Head of caudate nucleus (tissue), 42 donors: Measurements from ENCODE around the gene AXDND1.

Source experiments
- DNase-seq, 42 donors: peaks; one replicate each; pipeline versions ENCODE4 v3.0.0 to v3.0.0-alpha.2; 2020 to 2021; ENCODE audit warnings: mixed read lengths in 7 of 42
- intact Hi-C: fragments of 100-400 bp; cut with DNase I; formaldehyde crosslinking; loops from one replicate; pipeline ENCODE4 v1.15.0; 2022

AXDND1 gene, protein sequence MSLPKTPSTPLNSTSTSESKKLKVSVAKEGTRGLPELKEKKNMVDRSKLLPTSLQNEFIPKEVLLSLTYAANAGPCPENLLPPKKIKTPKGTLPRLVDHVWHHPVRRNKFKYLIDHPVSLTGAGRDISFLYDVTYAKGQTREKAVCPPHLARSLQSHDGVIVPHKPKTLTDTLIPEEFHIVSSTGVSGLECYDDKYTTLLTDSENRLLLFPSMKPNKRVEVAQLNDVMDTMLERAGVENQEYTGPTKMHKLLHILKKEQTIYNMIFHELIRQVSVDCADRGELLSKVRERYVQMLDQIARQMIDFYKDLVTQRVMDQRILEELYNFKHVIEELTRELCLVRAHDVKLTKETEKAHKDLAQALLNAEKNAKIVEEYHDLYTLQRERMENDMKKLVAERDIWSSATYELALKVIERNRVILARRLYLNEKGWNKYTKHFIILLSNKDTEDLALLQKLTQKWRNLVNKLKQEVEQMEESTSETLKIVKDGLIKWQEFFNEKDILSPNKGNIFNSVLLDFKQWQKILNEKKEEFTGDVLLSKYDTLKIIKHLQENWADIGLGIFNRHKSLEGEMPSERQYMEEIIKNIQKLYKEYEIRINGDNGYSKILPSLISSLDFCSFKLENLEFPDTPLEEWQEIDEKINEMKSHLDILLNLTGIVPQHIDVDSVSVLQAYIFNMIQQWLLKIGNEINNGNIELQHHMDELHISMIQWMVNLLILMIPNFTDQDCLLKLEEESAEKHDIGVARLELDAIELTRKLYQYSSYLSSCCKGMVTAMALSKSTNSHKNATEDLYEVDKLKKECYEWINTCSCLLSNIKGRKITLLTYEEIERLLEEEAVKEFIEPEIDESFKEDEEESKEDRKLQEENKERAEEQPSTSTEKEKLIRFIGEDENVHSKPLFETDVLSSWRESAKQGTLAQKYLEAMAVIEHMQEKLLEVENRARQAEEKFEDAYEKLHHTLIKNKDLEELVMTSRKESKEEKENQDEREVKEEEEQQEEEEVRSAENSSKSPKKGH

DNA sequence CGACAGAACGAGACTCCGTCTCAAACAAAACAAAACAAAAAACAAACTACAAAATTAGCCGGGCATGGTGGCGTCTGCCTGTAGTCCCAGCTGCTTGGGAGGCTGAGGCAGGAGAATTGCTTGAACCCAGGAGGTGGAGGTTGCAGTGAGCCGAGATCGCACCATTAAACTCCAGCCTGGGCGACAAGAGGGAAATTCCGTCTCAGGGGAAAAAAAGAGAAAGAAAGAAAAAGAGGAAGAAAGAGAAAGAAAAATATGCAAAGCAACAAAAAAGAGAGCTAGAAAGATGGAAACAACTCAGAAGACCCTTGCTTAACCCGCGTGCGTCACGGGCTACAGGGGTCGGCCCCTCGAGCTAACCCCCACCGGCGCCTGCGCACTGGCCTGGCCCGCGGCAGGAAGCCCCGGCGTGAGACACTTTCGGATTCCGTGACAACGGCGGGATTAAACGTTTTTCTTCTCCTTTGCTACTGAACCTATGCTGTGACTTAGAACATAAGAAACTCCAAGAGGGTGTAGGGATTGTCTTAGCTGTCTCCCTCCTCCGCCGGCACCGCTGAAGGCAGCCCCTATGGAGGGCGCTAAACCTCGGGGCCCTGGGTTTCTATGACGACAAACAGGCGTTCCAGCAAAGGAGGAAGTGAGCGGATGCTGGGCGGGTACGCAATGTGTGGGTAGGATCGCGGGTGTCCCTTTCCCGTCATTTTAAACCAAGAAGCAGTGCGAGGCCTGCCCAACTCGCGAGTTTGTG, at the start of gene AXDND1:
Gene AXDND1 (plus strand): TSS at position 630 of the 751 bp plus-strand sequence. CDS start 539 bp downstream, outside the sequence.
- intact Hi-C loops = loop anchor here (5.0 to 10.0 kb wide), 4 partner anchors 71 to 283 kb away; partner anchors contain the start of genes SOAT1 and TOR3A
- peak; percentile 68 to 93 (median 84) for DNase-seq

- intact Hi-C loops = no loop called here
- DNase-seq = no peak
Measured at GRCh38 chr1:179318491-179318890, 47.3 kb upstream of the AXDND1 start.

DNA sequence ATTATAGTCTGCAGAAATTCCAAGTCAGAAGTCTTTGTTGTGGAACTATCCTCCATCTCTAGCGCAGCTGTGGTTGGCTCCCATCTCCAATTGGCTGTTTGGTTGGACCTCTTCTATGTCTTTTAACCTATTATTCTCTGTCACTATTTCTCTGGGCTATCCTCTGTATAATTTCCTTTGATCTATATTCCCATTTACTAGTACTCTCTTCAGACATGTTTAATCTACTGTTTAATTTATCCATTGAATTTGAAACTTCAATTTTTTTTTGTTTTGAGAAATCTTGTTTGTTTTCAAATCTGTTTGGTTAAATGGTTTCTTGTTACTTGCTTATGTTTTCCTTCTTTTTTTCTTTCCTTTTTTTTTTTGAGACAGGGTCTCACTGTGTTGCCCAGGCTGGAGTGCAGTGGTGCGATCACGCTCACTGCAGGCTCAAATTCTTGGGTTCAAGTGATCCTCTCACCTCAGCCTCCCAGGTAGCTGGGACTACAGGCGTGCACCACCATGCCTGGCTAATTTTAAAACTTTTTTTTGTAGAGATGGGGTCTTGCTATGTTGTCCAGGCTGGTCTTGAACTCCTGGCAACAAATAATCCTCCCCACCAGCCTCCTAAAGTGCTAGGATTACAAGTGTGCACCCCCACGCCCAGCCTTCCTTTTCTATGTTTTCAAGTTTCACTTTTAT, 44.1 kb upstream of the AXDND1 start:
- DNase-seq = no peak
- intact Hi-C loops = no loop called here

- intact Hi-C loops = no loop called here
- DNase-seq = no peak
Measured at GRCh38 chr1:179322557-179322956, 43.2 kb upstream of the AXDND1 start.

DNA sequence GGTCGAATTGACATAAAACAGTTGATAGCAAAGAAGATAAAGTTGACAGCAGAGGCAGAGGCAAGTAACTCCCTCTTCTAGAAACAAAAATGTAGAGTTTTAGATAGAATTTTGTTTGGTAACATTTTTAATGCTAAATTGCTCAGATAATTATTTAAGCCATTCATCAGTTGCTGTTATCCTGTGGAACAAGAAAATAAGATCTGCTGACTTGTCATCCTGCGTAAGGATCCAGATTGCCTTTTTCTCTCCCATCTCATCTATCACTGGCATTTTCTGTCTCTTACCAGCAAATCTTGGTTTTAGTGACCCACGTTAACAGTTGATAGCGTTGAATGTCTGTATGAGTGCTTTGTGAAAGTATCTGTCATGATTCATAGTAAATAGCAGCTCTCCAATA, 42.3 kb upstream of the AXDND1 start:
- intact Hi-C loops = no loop called here
- DNase-seq = no peak

- DNase-seq = no peak
- intact Hi-C loops = no loop called here
Measured at GRCh38 chr1:179325836-179326235, 39.9 kb upstream of the AXDND1 start.

- intact Hi-C loops = no loop called here
- no peak for DNase-seq
Measured at GRCh38 chr1:179326746-179327145, 39.0 kb upstream of the AXDND1 start.

DNA sequence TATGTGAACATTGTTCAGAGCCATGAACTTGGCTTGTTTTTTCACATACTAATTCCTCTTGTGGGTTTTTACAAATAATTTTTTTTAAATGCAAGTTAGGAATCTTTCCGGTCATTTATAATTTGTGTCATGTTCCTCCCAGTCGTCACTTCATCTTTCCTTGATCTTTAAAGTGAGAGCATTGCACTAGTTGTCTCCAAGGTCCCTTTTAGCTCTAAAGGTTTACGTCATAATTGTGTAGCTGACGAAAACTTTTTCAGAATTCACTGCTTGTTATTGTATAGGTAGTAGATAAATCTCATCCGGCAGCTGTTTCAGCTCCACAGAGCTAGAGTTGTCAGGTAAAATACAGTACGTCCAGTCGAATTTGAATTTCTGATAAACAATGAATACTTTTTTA, 38.6 kb upstream of the AXDND1 start:
- intact Hi-C loops = no loop called here
- DNase-seq = no peak

DNA sequence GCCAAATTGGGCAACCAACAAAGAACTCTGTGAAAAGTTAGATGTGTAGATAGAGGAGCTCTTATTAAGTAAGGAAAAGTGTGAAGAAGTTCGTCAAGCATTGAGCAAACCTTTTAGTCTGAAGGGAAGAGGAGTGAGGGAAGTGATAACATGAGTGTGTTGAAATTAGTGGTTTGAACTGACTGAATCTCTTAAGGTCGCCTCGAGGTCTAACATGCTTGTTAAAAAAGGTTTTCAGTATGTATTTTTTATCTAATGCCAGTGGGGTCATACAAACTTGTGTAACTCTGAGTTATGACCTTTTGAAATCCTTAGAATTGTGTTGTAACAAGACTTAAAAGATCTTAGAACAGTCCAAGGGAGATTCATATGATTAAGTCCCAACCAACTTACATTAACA, 38.1 kb upstream of the AXDND1 start:
- intact Hi-C loops = no loop called here
- no peak for DNase-seq

DNA sequence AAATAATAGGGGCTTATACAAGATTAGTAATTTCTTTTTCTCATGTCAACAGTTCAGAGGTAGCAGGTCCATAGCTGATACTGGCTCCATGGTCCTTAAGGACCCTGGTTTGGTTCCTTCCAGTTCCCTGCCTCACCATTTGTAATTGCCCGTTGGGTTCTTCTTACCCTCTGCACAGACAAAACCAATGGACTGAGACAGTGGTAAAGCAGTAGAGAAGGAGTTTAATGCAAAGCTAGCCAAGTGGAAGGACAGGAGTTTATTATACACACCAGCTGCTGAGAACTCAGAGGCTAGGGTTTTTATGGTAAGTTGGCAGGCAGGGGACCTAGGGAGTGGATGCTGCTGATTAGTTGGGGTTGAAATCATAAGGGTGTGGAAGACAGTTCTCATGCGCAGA, 35.9 kb upstream of the AXDND1 start:
- intact Hi-C loops = no loop called here
- DNase-seq = no peak

DNA sequence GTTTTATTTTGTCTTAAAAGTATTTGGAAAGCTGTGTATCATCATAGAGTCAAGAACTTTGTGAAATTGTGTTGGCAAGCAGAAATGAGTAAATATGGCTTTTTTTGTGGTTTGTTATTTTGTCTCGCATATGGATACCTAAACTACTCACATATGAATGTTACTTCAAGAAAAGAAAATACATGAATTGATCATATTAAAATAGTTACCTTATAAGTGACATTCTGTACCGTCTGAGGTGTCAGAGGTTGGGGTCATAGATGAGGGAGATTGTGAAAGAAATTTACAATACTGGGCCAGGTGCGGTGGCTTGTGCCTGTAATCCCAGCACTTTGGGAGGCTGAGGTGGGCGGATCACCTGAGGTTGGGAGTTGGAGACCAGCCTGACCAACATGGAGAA, 31.3 kb upstream of the AXDND1 start:
- no peak for DNase-seq
- intact Hi-C loops = no loop called here

DNA sequence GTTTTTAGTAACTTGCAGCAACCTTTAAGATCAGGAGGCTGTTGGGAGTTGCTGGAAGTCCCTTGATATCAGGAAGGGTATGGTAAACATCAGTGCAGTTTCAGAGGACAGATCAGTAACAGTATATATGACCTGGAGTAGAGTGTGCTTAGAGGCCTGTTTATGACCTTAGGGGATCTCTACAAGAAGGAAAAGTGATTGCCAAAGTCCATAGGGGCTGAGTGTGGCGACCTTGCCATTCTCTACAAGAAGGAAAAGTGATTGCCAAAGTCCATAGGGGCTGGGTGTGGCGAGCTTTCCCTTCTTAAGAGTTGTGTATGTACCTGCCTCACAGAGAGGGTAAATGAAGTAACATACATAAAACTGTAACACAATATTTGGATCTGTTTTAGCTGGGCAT, 28.5 kb upstream of the AXDND1 start:
- intact Hi-C loops = no loop called here
- no peak for DNase-seq

- intact Hi-C loops = no loop called here
- DNase-seq = no peak
Measured at GRCh38 chr1:179337942-179338560, 27.7 kb upstream of the AXDND1 start.

DNA sequence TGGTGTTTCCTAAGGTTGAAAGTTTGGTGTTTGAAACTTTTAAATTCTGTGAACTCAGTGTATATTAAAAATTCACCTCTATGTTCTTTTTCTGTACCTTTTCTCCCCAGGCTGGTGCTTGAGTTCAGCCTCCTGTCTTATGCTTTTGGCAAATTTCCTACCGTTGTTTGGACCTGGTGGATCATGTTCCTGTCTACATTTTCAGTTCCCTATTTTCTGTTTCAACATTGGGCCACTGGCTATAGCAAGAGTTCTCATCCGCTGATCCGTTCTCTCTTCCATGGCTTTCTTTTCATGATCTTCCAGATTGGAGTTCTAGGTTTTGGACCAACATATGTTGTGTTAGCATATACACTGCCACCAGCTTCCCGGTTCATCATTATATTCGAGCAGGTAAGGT, 24.9 kb upstream of the AXDND1 start:
- DNase-seq = peak in 1 of 42 donors; percentile 22
- intact Hi-C loops = no loop called here

DNA sequence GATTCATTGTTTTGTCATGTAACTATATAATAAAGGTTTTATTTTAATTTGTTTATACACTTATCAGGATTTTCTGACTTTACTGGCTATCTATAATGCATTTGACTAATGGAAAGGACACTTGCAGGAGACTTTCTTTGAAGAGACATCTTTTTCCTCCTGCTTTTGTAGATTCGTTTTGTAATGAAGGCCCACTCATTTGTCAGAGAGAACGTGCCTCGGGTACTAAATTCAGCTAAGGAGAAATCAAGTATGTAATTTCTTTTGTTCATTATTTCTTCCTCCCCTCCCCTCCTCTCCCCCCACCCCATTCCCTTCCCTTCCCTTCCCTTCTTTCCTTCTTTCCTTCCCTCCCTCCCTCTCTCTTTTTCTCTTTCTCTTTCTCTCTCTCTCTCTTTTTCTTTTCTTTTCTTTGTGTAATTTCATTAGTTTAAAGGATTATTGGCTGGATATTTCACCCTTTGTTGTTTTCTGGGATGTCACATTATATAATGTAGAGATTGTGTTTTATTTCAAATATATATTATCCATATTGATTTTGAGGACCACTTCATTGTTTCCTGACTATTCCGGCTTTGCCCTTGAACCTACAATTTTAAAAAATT, 23.7 kb upstream of the AXDND1 start:
- peak in 1 of 42 donors; percentile 16 for DNase-seq
- intact Hi-C loops = no loop called here

DNA sequence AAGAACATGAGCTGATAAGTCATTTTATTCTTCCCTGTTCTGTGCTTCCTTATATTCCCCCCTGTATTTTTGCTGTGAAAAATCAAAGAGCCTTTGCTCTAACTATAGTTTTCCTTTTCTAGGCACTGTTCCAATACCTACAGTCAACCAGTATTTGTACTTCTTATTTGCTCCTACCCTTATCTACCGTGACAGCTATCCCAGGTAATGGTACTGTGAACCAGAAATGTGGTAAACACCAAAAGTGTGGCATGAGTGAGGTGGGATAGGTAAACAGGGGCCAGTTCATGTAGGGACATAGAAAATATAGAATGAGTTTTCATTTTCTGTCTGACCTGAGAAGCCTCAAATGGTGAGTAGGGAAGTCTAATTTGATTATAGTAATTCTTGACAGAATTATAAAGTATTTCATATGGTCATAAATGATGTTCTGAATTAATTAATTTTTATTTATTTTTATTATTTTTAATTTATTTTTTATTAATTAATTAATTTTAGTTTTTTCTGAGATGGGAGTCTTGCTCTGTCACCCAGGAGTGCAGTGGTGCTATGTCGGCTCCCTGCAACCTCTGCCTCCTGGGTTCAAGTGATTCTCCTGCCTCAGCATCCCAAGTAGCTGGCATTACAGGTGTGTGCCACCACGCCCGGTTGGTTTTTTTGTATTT, 22.9 kb upstream of the AXDND1 start:
- intact Hi-C loops = no loop called here
- no peak for DNase-seq

DNA sequence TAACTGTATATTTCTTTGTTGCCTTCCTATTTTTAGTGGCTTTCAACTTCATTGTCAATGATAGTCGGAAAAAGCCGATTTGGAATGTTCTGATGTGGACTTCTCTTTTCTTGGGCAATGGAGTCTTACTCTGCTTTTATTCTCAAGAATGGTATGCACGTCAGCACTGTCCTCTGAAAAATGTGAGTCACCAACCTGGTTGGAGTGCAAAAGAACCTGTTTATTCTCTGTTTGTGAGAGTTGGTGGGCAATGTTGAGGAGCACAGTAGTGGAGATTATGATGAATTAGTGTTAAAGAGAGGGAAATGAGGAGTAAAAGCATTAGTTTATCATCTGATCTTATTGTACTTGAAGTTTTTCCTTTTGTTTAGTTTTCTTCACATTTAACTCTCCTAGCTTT, 14.5 kb upstream of the AXDND1 start:
- DNase-seq = no peak
- intact Hi-C loops = no loop called here
